ENCODE data around the gene ALKBH4. TPM values are rescaled to one million over a fixed set of nuclear protein-coding genes. Genes with fewer than 3 reads are reported as not detected.
"Not testable (repeated sequence)": the region's sequence is repeated elsewhere in the genome, so short reads cannot be mapped to it uniquely, and the experiment has no call there.

Gene ALKBH4
- total RNA-seq, 1 experiment from 2014 or later = 5.9 TPM

- H3K27me3 Mint-ChIP-seq (ENCODE audit: insufficient read depth, unreplicated experiment); CTCF ChIA-PET; intact Hi-C loops (cut with micrococcal nuclease); H3K4me1 Mint-ChIP-seq (ENCODE audit: insufficient read depth, unreplicated experiment); H3K4me3 Mint-ChIP-seq (ENCODE audit: unreplicated experiment); POLR2A ChIA-PET; DNase-seq (ENCODE audit: unreplicated experiment); H3K36me3 Mint-ChIP-seq (ENCODE audit: insufficient read depth, unreplicated experiment); H3K27ac Mint-ChIP-seq (ENCODE audit: low read depth, unreplicated experiment); H3K9me3 Mint-ChIP-seq (ENCODE audit: unreplicated experiment); BruUV-seq (replicated peaks): not testable (repeated sequence)
These were observed 33.7 kb upstream of the ALKBH4 start for GRCh38 chr7:102498321-102498720.

DNA sequence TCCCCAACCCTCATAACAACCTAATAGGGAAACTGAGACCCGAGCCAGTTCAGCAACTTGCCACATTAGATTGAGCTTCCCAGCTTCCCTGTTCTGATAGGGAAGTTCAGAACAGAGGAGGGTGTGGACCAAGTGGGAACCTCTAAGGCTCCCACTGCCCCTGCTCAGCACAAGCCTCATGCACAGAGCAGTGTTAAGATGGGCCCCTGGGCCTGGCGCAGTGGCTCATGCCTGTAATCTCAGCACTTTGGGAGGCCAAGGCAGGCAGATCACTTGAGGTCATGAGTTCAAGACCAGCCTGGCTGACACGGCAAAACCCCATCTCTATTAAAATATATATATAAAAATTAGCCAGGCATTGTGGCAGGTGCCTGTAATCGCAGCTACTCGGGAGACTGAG lies 32.6 kb upstream of the ALKBH4 start:
- intact Hi-C loops (cut with micrococcal nuclease); CTCF ChIA-PET; POLR2A ChIA-PET; DNase-seq (ENCODE audit: unreplicated experiment); H3K9me3 Mint-ChIP-seq (ENCODE audit: unreplicated experiment); H3K4me1 Mint-ChIP-seq (ENCODE audit: insufficient read depth, unreplicated experiment); H3K36me3 Mint-ChIP-seq (ENCODE audit: insufficient read depth, unreplicated experiment); BruUV-seq (replicated peaks); H3K27me3 Mint-ChIP-seq (ENCODE audit: insufficient read depth, unreplicated experiment); H3K27ac Mint-ChIP-seq (ENCODE audit: low read depth, unreplicated experiment); H3K4me3 Mint-ChIP-seq (ENCODE audit: unreplicated experiment): not testable (repeated sequence)

- intact Hi-C loops (cut with micrococcal nuclease); H3K36me3 Mint-ChIP-seq (ENCODE audit: insufficient read depth, unreplicated experiment); H3K9me3 Mint-ChIP-seq (ENCODE audit: unreplicated experiment); CTCF ChIA-PET; H3K4me1 Mint-ChIP-seq (ENCODE audit: insufficient read depth, unreplicated experiment); POLR2A ChIA-PET; H3K27me3 Mint-ChIP-seq (ENCODE audit: insufficient read depth, unreplicated experiment); BruUV-seq (replicated peaks); H3K4me3 Mint-ChIP-seq (ENCODE audit: unreplicated experiment); DNase-seq (ENCODE audit: unreplicated experiment); H3K27ac Mint-ChIP-seq (ENCODE audit: low read depth, unreplicated experiment): not testable (repeated sequence)
These were observed 32.2 kb upstream of the ALKBH4 start for GRCh38 chr7:102496861-102497260.

GRCh38 chr7:102494473-102495149 lies 29.9 kb upstream of the ALKBH4 start:
- H3K9me3 Mint-ChIP-seq (ENCODE audit: unreplicated experiment); H3K4me1 Mint-ChIP-seq (ENCODE audit: insufficient read depth, unreplicated experiment); POLR2A ChIA-PET; CTCF ChIA-PET; intact Hi-C loops (cut with micrococcal nuclease); H3K27me3 Mint-ChIP-seq (ENCODE audit: insufficient read depth, unreplicated experiment); BruUV-seq (replicated peaks); H3K27ac Mint-ChIP-seq (ENCODE audit: low read depth, unreplicated experiment); H3K36me3 Mint-ChIP-seq (ENCODE audit: insufficient read depth, unreplicated experiment); H3K4me3 Mint-ChIP-seq (ENCODE audit: unreplicated experiment); DNase-seq (ENCODE audit: unreplicated experiment): not testable (repeated sequence)

- BruUV-seq (replicated peaks) = not testable (repeated sequence)
These were observed 29.4 kb upstream of the ALKBH4 start for GRCh38 chr7:102494026-102494425.

GRCh38 chr7:102493220-102493935 lies 28.7 kb upstream of the ALKBH4 start:
- DNase-seq (ENCODE audit: unreplicated experiment); H3K27ac Mint-ChIP-seq (ENCODE audit: low read depth, unreplicated experiment); H3K36me3 Mint-ChIP-seq (ENCODE audit: insufficient read depth, unreplicated experiment); CTCF ChIA-PET; H3K27me3 Mint-ChIP-seq (ENCODE audit: insufficient read depth, unreplicated experiment); BruUV-seq (replicated peaks); POLR2A ChIA-PET; H3K4me3 Mint-ChIP-seq (ENCODE audit: unreplicated experiment); intact Hi-C loops (cut with micrococcal nuclease); H3K9me3 Mint-ChIP-seq (ENCODE audit: unreplicated experiment); H3K4me1 Mint-ChIP-seq (ENCODE audit: insufficient read depth, unreplicated experiment): not testable (repeated sequence)

More at GRCh38 chr7:102494026-102494425, 29.4 kb upstream of the ALKBH4 start:
- H3K9me3 Mint-ChIP-seq (ENCODE audit: unreplicated experiment); DNase-seq (ENCODE audit: unreplicated experiment); CTCF ChIA-PET; POLR2A ChIA-PET; H3K4me1 Mint-ChIP-seq (ENCODE audit: insufficient read depth, unreplicated experiment); H3K36me3 Mint-ChIP-seq (ENCODE audit: insufficient read depth, unreplicated experiment); intact Hi-C loops (cut with micrococcal nuclease); H3K27me3 Mint-ChIP-seq (ENCODE audit: insufficient read depth, unreplicated experiment); H3K27ac Mint-ChIP-seq (ENCODE audit: low read depth, unreplicated experiment); H3K4me3 Mint-ChIP-seq (ENCODE audit: unreplicated experiment): not testable (repeated sequence)

DNA sequence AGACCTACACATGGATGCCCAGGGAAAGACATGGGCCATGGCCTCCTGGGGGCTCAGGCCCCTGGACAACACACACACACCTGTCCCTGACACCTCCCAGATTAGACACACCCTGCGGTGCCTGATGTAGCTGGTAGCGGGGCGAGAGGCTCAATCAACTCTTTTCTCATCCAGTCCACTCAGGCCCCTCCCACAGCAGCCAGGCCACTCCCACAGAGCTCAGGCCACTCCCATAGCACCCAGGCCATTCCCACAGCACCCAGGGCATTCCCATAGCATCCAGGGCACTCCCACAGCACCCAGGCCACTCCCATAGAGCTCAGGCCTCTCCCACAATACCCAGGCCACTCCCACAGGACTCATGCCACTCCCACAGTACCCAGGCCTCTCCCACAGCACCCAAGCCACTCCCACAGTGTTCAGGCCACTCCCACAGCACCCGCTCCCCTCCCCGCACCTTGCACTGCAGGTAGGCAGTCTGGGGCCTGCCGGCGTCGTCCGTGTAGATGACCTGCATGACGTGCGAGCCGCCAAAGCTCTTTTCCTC lies 25.9 kb upstream of the ALKBH4 start:
- not testable (repeated sequence) for DNase-seq (ENCODE audit: unreplicated experiment); BruUV-seq (replicated peaks)

GRCh38 chr7:102484317-102484716 lies 19.7 kb upstream of the ALKBH4 start:
- POLR2A ChIA-PET; CTCF ChIA-PET; H3K27ac Mint-ChIP-seq (ENCODE audit: low read depth, unreplicated experiment); H3K27me3 Mint-ChIP-seq (ENCODE audit: insufficient read depth, unreplicated experiment); H3K9me3 Mint-ChIP-seq (ENCODE audit: unreplicated experiment); H3K4me1 Mint-ChIP-seq (ENCODE audit: insufficient read depth, unreplicated experiment); BruUV-seq (replicated peaks); DNase-seq (ENCODE audit: unreplicated experiment); H3K36me3 Mint-ChIP-seq (ENCODE audit: insufficient read depth, unreplicated experiment); intact Hi-C loops (cut with micrococcal nuclease); H3K4me3 Mint-ChIP-seq (ENCODE audit: unreplicated experiment): not testable (repeated sequence)

More for the DNA sequence above, 25.9 kb upstream of the ALKBH4 start:
- H3K4me1 Mint-ChIP-seq (ENCODE audit: insufficient read depth, unreplicated experiment); H3K4me3 Mint-ChIP-seq (ENCODE audit: unreplicated experiment); intact Hi-C loops (cut with micrococcal nuclease); H3K9me3 Mint-ChIP-seq (ENCODE audit: unreplicated experiment); H3K27me3 Mint-ChIP-seq (ENCODE audit: insufficient read depth, unreplicated experiment); CTCF ChIA-PET; POLR2A ChIA-PET; H3K27ac Mint-ChIP-seq (ENCODE audit: low read depth, unreplicated experiment); H3K36me3 Mint-ChIP-seq (ENCODE audit: insufficient read depth, unreplicated experiment): not testable (repeated sequence)

- H3K27ac Mint-ChIP-seq (ENCODE audit: low read depth, unreplicated experiment); BruUV-seq (replicated peaks); POLR2A ChIA-PET; H3K9me3 Mint-ChIP-seq (ENCODE audit: unreplicated experiment); H3K36me3 Mint-ChIP-seq (ENCODE audit: insufficient read depth, unreplicated experiment); H3K4me3 Mint-ChIP-seq (ENCODE audit: unreplicated experiment); intact Hi-C loops (cut with micrococcal nuclease); DNase-seq (ENCODE audit: unreplicated experiment); CTCF ChIA-PET; H3K27me3 Mint-ChIP-seq (ENCODE audit: insufficient read depth, unreplicated experiment); H3K4me1 Mint-ChIP-seq (ENCODE audit: insufficient read depth, unreplicated experiment): not testable (repeated sequence)
These were observed 17.3 kb upstream of the ALKBH4 start for GRCh38 chr7:102481962-102482361.

Measured in MCF 10A (cell line).